HG03196 (cell line): ENCODE measurements around the gene S100A8.

Experiments used
- ATAC-seq: cut with Tn5 transposase; IDR thresholded peaks from one replicate; pipeline ENCODE4 v1.9.1; 2021; ENCODE audit not compliant: unreplicated experiment

S100A8 gene

GRCh38 chr1:153392822-153393221 lies 1.9 kb upstream of the S100A8 start:
- ATAC-seq, result no peak

- no peak for ATAC-seq
Measured at GRCh38 chr1:153392258-153392657, 1.4 kb upstream of the S100A8 start.

GRCh38 chr1:153389973-153390879 lies 647 bp downstream of the S100A8 start:
- no peak for ATAC-seq

- ATAC-seq, result no peak
Measured at GRCh38 chr1:153389401-153389800, 1.5 kb downstream of the S100A8 start.

GRCh38 chr1:153387785-153388184 lies 3.1 kb downstream of the S100A8 start:
- ATAC-seq, result no peak

GRCh38 chr1:153387001-153387400 lies 3.9 kb downstream of the S100A8 start:
- ATAC-seq, result no peak

GRCh38 chr1:153386500-153386901 lies 4.4 kb downstream of the S100A8 start:
- no peak for ATAC-seq

- no peak for ATAC-seq
Measured at GRCh38 chr1:153384958-153385580, 5.8 kb downstream of the S100A8 start.

- no peak for ATAC-seq
Measured at GRCh38 chr1:153380711-153381110, 10.2 kb downstream of the S100A8 start.

- no peak for ATAC-seq
Measured at GRCh38 chr1:153379591-153379990, 11.3 kb downstream of the S100A8 start.

- no peak for ATAC-seq
Measured at GRCh38 chr1:153375511-153375910, 15.4 kb downstream of the S100A8 start, which contains the start of gene S100A12. Gene S100A12 (minus strand): TSS chr1:153375621. CDS start chr1:153374592, 1,029 bp downstream.

- no peak for ATAC-seq
Measured at GRCh38 chr1:153374071-153374470, 16.8 kb downstream of the S100A8 start.

- ATAC-seq, result no peak
Measured at GRCh38 chr1:153372571-153372970, 18.3 kb downstream of the S100A8 start.

- no peak for ATAC-seq
Measured at GRCh38 chr1:153371231-153371630, 19.6 kb downstream of the S100A8 start.

- no peak for ATAC-seq
Measured at GRCh38 chr1:153370146-153370545, 20.7 kb downstream of the S100A8 start.

GRCh38 chr1:153368495-153368894 lies 22.4 kb downstream of the S100A8 start:
- no peak for ATAC-seq

- no peak for ATAC-seq
Measured at GRCh38 chr1:153367090-153367489, 23.8 kb downstream of the S100A8 start.

GRCh38 chr1:153366261-153366660 lies 24.6 kb downstream of the S100A8 start:
- ATAC-seq, result no peak

GRCh38 chr1:153365696-153366095 lies 25.2 kb downstream of the S100A8 start:
- no peak for ATAC-seq

GRCh38 chr1:153364766-153365666 lies 25.9 kb downstream of the S100A8 start:
- ATAC-seq, result no peak

- ATAC-seq, result no peak
Measured at GRCh38 chr1:153364156-153364555, 26.7 kb downstream of the S100A8 start.
